ENCODE measurements around the gene MEI1.
"Not testable (repeated sequence)": the region's sequence is repeated elsewhere in the genome, so short reads cannot be mapped to it uniquely, and the experiment has no call there.

MEI1 gene

DNA sequence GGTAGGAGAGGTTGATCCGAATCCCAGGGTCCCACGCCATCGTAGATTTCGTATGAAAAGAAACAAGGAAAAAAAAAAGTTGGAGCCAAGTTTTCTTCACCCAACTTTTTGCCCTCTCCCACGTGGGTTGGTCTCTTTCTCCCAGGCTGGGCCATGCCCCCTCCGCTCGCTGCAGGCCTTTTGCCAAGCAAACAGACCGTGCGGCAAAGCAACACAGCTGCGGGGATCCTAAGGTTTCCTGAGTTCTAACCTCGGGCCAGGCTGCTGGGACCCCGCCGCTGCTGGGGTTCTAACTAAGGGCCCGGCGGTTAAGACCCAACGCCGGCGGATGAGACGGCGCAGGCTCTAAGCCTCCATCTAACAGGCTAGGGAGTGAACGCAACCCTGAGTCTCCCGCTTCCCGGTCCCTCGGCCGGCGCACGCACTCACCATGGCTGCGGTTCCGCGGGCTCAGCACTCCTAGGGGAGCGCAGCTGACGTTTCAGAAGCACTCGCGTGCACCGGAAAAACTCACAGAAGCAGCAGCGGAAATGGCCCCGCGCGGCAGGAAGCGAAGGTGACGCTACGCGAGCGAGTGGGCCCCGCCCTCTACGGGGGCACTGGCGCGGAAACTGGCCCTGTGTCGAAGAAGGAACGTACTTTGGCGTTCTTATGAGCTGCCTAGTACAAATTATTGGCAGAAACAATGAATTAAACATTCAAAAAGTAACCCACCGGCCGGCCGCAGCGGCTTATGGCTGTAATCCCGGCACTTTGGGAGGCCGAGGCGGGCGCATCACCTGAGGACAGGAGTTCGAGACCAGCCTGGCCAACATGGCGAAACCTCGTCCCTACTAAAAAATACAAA lies 10.7 kb upstream of the MEI1 start, which contains the start of gene SNU13:
SNU13 (minus strand) TSS at position 503 of the 847 bp plus-strand sequence; CDS start at position 432, 71 bp downstream.
- Mint-ChIP-seq H3K27me3 (no peaks in the 10 kb centered on the region), H3K27ac (peak within 1 kb of the TSS; percentile 98), H3K9me3 (no peaks in the 10 kb centered on the region), H3K4me1 (peaks cover 18% of the 10 kb centered on the region), H3K36me3 (no peaks in the 10 kb centered on the region), H3K4me3 (peak within 1 kb of the TSS; percentile 92)
- ATAC-seq (ENCODE audit: low read depth) (peak; percentile 88), DNase-seq (ENCODE audit: low spot score in 2 of 2) (peak; percentile 89 to 90)

DNA sequence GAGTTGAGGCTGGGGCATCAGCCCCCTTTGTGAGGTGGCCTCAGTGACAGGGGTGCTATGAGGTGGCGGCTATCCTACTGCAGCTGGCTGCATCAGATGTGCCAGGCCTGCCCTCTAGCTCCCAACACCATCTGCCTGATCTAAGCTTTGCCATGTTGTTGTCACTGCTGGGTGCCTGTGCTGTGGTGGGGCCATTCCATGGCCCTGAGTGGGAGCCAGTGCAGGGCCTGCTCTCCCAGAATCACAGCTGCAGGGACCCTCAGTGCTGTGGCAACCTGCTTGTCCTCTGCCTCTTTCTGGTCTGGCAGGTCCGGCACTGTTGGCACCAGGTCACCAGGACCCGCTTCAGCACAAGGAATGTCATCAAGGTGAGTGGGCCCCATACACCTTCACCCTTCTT lies 8.8 kb upstream of the MEI1 start:
- Mint-ChIP-seq H3K4me1 (peaks cover 16% of the 10 kb centered on the region), H3K4me3 (no peak overlapping the region)

DNA sequence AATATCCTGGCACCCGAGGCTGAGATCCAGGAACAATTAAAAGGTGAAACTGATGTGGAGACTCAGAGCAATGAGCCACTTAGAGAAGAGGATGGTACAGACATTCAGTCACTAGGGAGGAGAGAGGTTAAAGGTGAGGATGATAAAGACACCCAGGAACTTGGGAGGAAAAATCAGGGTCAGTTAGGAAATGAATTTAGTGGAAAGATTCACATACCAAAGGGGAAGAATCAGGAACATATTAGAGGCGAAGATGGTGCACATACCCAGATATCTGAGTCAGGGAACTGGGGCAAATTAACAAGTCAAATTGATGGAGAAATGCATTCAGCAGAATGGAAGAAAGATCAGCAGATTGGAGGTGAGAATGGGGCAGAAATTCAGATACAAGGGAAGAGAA lies 4.1 kb upstream of the MEI1 start:
- no peak for DNase-seq (ENCODE audit: low spot score in 2 of 2)
- H3K4me1 Mint-ChIP-seq: peaks cover 13% of the 10 kb centered on the region
- H3K9me3 Mint-ChIP-seq: no peaks in the 10 kb centered on the region
- H3K4me3 Mint-ChIP-seq: no peak overlapping the region
- H3K27me3 Mint-ChIP-seq: no peaks in the 10 kb centered on the region
- H3K27ac Mint-ChIP-seq: no peak overlapping the region
- no peaks in the 10 kb centered on the region for H3K36me3 Mint-ChIP-seq
- ATAC-seq (ENCODE audit: low read depth): no peak

More for the DNA sequence above, 8.8 kb upstream of the MEI1 start:
- ATAC-seq (ENCODE audit: low read depth): no peak
- Mint-ChIP-seq H3K27ac (peak overlapping the region; percentile 80), H3K36me3 (no peaks in the 10 kb centered on the region), H3K27me3 (no peaks in the 10 kb centered on the region), H3K9me3 (no peaks in the 10 kb centered on the region)
- no peak for DNase-seq (ENCODE audit: low spot score in 2 of 2)

DNA sequence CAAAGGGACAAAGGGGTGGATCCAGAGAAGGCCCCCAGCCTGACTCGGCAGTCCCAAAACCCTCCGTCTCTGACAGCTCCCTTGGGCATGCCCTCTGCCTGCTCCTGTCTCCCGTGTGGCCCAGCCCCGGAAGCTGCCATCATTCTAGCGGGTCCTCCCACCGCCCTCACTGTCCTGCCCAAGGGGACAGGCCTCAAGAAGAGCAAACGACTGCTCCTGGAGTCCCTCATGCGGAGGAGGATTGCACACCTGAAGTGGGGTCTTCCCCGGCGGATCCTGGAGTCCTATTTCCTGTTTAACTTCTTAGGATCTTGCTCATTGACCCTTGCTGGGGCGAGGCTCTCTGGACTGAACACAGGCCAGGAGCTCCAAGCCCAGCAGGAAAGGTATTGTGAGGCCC lies 2.6 kb upstream of the MEI1 start:
- no peak overlapping the region for H3K4me3 Mint-ChIP-seq
- H3K27ac Mint-ChIP-seq: peak overlapping the region; percentile 73
- H3K4me1 Mint-ChIP-seq: peaks cover 9% of the 10 kb centered on the region
- no peaks in the 10 kb centered on the region for H3K36me3 Mint-ChIP-seq
- H3K27me3 Mint-ChIP-seq: no peaks in the 10 kb centered on the region
- ATAC-seq (ENCODE audit: low read depth) (no peak), DNase-seq (ENCODE audit: low spot score in 2 of 2) (no peak)
- H3K9me3 Mint-ChIP-seq: no peaks in the 10 kb centered on the region

DNA sequence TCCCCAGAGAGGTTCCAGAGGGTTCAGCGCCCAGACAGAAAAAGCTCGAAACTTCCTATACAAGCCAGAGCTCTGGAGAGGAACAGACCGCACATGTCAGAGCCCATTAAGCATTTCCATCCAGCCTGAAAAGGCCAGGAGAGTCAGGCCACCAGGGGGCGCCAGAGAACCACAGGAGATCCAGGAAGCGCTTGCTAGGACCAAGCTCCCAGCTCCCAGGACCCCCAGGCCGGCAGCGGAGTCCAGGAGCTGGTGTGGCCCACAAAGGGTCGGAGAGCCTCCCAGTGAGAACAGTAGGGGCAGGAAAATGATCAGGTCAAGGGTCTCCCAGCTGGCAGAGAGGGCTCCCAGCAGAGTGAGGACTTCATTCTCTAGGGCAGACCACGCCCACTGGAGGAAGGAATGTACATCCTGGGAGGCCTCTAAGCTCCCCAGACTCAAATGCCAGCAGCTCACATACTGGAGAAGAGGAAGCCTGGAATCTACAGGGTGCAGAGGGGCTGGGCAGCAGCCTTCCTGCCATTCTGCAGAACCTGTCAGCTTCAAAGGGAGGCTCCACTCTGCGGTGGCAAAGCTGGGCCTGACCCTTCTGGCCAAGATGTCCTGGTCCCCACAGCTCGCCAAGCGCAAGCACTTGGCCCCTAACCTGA lies 2.1 kb upstream of the MEI1 start:
- H3K27ac Mint-ChIP-seq: peak overlapping the region; percentile 73
- H3K4me3 Mint-ChIP-seq: peak overlapping the region; percentile 69
- H3K36me3 Mint-ChIP-seq: no peaks in the 10 kb centered on the region
- no peaks in the 10 kb centered on the region for H3K27me3 Mint-ChIP-seq
- no peaks in the 10 kb centered on the region for H3K9me3 Mint-ChIP-seq
- peaks cover 9% of the 10 kb centered on the region for H3K4me1 Mint-ChIP-seq
- DNase-seq (ENCODE audit: low spot score in 2 of 2) (peak; percentile 91 to 98), ATAC-seq (ENCODE audit: low read depth) (peak; percentile 80)

DNA sequence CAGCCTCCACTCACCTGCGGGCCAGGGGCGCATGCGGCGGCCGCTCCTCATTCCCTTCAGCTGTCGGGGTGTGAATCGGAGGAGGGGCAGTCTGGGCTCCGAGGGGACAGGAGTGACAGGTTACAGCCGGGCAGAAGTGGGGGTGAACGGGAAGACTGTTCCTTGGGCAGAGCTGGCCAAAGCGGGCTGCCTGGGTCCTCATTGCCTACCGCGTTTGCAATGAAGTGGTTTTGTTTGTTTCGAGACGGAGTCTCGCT lies 733 bp downstream of the MEI1 start:
- H3K27ac Mint-ChIP-seq: no peak overlapping the region
- H3K36me3 Mint-ChIP-seq: no peaks in the 10 kb centered on the region
- H3K4me3 Mint-ChIP-seq: no peak overlapping the region
- ATAC-seq (ENCODE audit: low read depth): no peak
- DNase-seq (ENCODE audit: low spot score in 2 of 2): no peak
- no peaks in the 10 kb centered on the region for H3K27me3 Mint-ChIP-seq
- peaks cover 9% of the 10 kb centered on the region for H3K4me1 Mint-ChIP-seq
- H3K9me3 Mint-ChIP-seq: no peaks in the 10 kb centered on the region

DNA sequence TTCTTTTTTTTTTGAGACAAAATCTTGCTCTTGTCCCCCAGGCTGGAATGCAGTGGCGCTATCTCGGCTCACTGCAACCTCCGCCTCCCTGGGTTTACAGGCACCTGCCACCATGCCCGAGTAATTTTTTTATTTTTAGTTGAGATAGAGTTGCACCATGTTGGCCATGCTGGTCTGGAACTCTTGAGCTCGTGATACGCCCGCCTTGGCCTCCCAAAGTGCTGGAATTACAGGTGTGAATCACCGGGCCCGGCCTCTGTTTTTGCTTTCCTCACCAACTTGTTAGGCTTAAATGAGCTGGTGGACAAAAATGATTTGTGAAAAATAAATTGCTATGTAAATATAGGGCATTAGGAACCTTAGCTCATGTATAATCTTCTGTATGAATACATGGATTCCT lies 3.5 kb downstream of the MEI1 start:
- no peak overlapping the region for H3K27ac Mint-ChIP-seq
- no peaks in the 10 kb centered on the region for H3K36me3 Mint-ChIP-seq
- H3K27me3 Mint-ChIP-seq: no peaks in the 10 kb centered on the region

DNA sequence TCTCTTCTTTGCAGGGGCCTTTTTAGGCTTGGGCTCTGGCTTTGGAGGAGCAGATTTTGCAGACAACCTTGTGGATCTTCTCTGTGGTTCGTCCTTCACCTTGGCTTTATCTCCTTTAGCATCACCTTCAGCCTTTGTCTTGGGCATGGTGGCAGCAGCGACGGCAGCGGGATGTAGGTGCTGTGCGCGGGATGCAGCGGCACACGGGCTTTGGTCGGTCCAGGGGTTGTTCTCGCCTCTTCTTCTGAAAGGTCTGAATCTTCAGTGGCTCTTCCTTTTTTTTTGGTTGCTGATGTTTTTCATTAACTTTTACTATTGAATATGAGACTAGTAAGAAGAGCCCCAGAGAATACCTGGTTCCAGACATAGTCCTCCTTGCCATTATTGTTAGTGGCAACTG lies 10.0 kb downstream of the MEI1 start:
- no peak overlapping the region for H3K4me3 Mint-ChIP-seq
- no peaks in the 10 kb centered on the region for H3K9me3 Mint-ChIP-seq
- no peaks in the 10 kb centered on the region for H3K27me3 Mint-ChIP-seq
- no peaks in the 10 kb centered on the region for H3K36me3 Mint-ChIP-seq
- ATAC-seq (ENCODE audit: low read depth) (no peak), DNase-seq (ENCODE audit: low spot score in 2 of 2) (no peak)
- H3K27ac Mint-ChIP-seq: no peak overlapping the region
- H3K4me1 Mint-ChIP-seq: no peaks in the 10 kb centered on the region

More for the DNA sequence above, 3.5 kb downstream of the MEI1 start:
- Mint-ChIP-seq H3K4me3 (no peak overlapping the region), H3K9me3 (no peaks in the 10 kb centered on the region), H3K4me1 (peaks cover 6% of the 10 kb centered on the region)
- ATAC-seq (ENCODE audit: low read depth) (no peak), DNase-seq (ENCODE audit: low spot score in 2 of 2) (no peak)

DNA sequence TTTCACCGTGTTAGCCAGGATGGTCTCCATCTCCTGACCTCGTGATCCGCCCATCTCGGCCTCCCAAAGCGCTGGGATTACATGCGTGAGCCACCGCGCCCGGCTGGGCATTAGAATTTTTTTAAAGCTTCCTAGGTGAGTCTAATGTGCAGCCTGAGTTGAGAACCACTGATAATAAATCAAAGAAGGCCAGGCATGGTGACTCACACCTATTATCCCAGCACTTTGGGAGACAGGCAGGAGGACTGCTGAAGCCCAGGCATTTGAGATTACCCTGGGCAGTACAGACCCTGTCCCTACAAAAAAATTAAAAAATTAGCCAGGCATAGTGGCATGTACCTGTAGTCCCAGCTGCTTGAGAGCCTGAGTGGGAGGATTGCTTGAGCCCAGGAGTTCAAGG lies 13.7 kb downstream of the MEI1 start:
- no peak overlapping the region for H3K4me3 Mint-ChIP-seq

DNA sequence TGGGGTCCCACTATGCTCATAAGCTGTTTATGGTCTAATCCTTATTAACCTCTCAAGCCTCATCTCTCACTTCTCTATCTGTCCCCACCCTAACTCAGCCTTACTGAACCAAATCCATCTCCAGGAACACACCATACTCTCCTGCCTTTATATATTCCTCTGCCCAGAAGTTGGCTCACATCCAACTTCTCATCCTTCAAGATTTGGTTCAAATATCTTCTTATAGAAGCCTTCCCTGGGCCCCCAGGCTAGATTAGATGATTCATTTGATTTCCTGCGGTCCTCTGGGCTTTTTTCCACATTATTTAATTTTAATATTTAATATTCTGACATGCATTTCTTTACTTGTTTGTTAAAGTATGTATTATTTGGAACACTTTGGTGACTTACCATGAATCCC lies 23.2 kb downstream of the MEI1 start:
- Mint-ChIP-seq H3K27ac (no peak overlapping the region), H3K4me1 (no peaks in the 10 kb centered on the region), H3K27me3 (no peaks in the 10 kb centered on the region), H3K9me3 (no peaks in the 10 kb centered on the region), H3K4me3 (no peak overlapping the region), H3K36me3 (no peaks in the 10 kb centered on the region)
- DNase-seq (ENCODE audit: low spot score in 2 of 2): no peak
- ATAC-seq (ENCODE audit: low read depth): no peak

More for the DNA sequence above, 13.7 kb downstream of the MEI1 start:
- no peak for ATAC-seq (ENCODE audit: low read depth)
- no peak for DNase-seq (ENCODE audit: low spot score in 2 of 2)
- Mint-ChIP-seq H3K36me3 (no peaks in the 10 kb centered on the region), H3K4me1 (no peaks in the 10 kb centered on the region), H3K27ac (no peak overlapping the region), H3K9me3 (no peaks in the 10 kb centered on the region), H3K27me3 (no peaks in the 10 kb centered on the region)

DNA sequence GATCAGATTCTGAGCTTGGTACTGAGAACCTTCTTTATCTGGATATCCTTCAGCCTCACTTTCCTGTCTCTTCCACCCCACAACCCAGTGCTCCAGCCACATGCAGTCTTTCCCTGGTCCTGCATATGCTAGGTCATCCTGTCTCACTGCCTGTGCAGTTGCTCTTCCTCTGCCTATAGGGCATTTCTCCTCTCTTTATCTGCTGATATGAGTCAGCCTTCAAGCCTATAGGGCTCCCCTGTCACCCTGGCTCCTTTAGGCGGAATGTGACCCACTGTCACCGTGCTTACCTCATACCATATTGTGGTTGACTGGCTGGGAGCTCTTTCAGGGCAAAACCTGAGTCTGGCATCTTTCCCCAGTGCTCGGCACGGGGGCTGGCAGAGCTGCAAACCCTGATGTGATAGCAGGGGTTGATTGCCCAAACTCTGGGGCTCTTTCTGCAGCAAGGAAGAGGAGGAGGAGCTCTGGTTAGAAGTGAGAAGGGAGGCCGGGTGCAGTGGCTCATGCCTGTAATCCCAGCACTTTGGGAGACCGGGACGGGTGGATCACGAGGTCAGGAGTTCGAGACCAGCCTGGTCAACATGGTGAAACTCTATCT lies 26.3 kb downstream of the MEI1 start:
- Mint-ChIP-seq H3K27ac (no peak overlapping the region), H3K27me3 (no peaks in the 10 kb centered on the region), H3K4me1 (no peaks in the 10 kb centered on the region), H3K9me3 (no peaks in the 10 kb centered on the region), H3K36me3 (no peaks in the 10 kb centered on the region), H3K4me3 (no peak overlapping the region)
- DNase-seq (ENCODE audit: low spot score in 2 of 2) (no peak), ATAC-seq (ENCODE audit: low read depth) (no peak)

DNA sequence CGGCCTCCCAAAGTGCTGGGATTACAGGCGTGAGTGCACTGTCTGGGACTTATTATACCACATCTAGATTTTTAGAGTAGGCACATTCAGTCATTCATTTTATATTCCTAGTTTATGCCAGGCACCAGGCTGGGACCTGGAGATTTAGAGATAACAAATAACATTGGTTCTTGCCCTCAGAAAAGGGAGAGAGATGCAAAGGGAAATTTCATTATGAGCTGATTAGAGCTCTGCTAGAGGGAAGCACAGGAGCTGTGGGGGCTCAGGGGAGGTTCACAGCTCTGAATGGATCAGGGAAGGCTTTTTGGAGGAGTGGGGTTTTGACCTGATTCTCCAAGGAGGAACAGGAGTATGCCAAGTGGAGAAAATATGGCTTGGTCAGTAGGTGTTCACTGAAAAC lies 32.3 kb downstream of the MEI1 start:
- Mint-ChIP-seq H3K36me3 (no peaks in the 10 kb centered on the region), H3K4me1 (peaks cover 4% of the 10 kb centered on the region), H3K27ac (peak overlapping the region; percentile 45), H3K4me3 (no peak overlapping the region), H3K9me3 (no peaks in the 10 kb centered on the region), H3K27me3 (no peaks in the 10 kb centered on the region)
- DNase-seq (ENCODE audit: low spot score in 2 of 2) (no peak), ATAC-seq (ENCODE audit: low read depth) (no peak)

DNA sequence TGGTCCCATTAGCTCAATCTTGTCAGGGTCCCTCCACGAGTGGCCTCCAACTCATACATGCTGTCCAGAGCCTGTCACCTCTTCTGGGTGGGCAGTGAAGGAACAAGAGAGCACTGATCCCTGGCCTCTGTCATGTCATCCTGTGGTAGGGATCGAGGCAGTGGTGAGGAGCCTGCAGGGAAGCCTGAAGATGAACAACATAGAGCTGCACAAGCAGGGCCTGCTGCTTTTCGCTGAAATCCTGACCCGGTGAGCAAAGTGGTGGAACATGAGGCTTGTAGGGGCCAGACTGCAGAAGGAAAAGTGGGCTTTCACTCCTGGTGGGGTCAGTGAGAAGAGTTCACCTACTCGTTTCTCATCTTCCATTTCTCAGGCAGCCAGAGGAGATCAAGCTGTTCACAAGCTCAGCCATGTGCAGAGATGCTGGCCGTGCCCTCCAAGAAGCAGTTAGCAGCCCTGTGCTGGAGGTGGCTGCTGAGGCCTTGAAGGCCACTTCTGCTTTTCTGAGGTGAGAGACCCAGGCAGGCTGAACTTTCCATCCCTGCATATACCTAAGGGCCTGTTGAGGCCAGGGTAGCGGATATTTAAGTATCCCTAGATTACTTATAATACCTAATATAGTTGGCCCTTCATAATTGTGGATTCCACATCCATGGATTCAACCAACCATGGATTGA lies 32.9 kb downstream of the MEI1 start:
- Mint-ChIP-seq H3K9me3 (no peaks in the 10 kb centered on the region), H3K36me3 (no peaks in the 10 kb centered on the region), H3K4me3 (no peak overlapping the region), H3K27me3 (no peaks in the 10 kb centered on the region), H3K27ac (no peak overlapping the region), H3K4me1 (peaks cover 4% of the 10 kb centered on the region)
- ATAC-seq (ENCODE audit: low read depth) (peak; percentile 95), DNase-seq (ENCODE audit: low spot score in 2 of 2) (peak in 1 of 2 donors; percentile 16)

DNA sequence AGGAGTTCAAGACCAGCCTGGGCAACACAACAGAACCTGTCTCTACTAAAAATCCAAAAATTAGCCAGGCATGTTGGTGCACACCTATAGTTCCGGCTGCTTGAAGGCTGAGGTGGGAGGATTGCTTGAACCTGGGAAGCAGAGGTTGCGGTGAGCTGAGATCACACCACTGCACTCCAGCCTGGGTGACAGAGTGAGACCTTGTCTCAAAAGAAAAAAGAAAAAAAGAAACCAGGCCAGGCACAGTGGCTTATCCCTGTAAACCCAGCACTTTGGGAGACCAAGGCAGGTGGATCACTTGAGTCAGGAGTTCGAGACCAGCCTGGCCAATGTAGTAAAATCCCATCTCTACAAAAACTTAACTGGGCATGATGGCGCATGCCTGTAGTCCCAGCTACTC lies 33.9 kb downstream of the MEI1 start:
- not testable (repeated sequence) for H3K9me3 Mint-ChIP-seq; ATAC-seq (ENCODE audit: low read depth); H3K27me3 Mint-ChIP-seq; DNase-seq (ENCODE audit: low spot score in 2 of 2); H3K36me3 Mint-ChIP-seq; H3K4me1 Mint-ChIP-seq; H3K27ac Mint-ChIP-seq; H3K4me3 Mint-ChIP-seq

Measured in memory B cell (primary cell).